Epidermal melanocyte (primary cell): Measurements from ENCODE around the gene DPF3.

Experiments used
- DNase-seq: peaks from one replicate; pipeline ENCODE4 v3.0.0; 2011; ENCODE audit warnings: low spot score; ENCODE audit not compliant: insufficient read length

DPF3 gene

DNA sequence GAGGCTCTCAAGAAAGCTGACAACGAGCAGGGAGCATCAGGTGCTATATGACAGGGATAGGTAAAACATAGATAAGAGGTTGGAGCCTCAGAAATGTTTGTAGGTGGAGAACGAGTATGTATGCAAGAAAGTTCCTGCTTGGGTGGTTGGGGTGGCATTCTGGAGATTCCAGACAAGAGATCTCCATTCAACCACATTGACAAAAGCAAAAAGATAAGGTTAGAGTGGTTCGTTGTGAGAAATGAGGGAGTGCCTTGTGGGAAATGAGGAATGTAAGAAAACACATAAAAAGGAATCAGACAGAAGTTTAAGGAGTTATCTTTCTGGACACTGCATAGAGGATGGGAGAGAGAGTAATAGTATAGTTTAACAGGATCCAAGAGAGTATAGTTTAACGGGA is 290.3 kb downstream of the DPF3 start:
- no peak for DNase-seq

DNA sequence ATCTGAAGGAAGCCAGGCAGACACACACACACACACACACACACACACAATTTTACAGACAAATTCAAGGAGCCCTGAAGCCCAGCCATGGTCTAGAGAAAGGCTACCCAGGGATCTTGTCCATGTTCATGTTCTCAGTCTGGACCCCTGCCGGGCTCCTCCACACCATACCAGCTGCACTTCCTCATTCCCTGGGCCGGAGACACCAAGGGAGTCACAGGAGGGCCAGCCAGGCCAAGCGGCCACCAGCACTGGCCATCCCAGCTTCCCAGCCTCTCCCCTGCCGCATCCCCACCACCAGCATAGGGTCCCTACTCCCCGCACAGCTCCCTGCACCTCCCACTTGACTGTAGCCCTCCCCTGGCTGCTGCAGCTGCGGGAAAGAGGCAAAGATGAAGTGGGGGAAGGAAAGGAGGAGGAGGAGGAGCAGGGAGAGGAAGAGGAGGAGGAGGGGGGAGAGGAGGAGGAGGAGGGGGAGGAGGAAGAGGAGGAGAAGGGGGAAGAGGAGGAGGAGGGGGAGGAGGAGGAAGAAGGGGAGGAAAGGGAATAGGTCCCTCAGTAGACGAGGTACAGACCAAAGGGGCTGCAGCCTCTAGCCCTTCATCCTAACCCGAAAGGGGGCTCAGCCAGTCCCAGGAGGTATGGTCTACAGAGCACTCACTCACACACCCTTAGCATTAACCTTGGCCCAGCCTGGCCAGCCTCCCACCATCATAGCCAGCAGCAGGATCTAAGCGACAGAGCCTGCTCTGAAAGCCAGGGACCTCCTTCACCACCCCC is 293.2 kb downstream of the DPF3 start:
- no peak for DNase-seq

DNA sequence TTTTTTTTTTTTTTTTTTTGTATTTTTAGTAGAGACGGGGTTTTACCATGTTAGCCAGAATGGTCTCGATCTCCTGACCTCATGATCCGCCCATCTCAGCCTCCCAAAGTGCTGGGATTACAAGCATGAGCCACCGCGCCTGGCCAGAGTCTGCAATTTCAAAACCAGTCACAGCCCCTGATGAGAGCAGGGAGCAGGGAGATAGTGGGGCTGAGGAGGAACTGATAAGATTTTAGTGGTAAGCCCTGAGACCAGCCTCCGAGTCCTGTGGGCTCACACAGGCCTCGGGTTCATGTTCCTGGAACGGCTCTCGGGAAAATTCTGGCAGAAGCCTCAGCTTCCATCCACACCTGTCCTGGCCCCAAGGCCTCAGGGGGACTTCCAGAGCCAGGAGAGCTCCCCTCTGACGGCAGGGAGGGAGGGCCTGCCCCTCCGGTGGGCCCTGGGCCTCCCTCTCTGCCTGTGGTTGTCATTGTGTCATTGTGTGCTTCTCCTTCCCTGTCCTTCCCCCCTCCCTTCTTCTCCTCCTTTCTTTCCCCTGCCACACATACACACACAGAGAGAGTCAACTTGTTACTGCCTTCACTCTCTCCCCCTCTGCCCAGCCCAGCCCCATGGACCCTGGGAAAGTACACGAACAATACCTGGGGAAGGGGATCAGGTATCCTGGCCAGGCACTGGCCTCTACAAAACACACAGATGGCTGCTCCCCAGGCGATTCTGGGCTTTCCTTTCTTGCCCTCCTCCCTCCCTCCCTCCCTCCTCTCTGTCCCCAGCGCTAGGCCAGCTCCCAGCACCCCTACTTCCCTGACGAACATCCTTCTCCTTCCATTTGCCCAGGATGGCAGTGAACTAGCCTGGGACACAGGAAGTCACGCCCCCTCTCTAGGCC is 294.1 kb downstream of the DPF3 start:
- DNase-seq: no peak

DNA sequence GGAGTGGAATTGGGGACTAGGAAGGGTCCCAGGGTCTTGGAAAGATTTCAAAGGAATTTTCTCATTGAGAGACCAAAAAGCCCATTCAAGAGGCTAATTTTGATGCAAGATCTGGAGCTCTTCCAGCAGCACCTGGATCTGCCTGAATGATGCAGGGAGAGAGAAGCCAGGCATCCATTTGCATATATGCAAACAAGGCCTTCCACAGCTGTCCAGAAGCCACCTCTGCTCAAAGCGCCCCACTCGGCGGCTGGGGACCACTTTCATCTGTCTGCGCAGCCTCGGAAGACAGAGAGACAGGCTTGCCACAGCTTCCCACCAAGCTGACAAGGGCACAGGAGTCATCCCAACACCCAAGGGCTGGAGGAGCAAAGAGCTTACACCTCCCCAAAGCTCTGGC is 295.6 kb downstream of the DPF3 start:
- DNase-seq: no peak

DNA sequence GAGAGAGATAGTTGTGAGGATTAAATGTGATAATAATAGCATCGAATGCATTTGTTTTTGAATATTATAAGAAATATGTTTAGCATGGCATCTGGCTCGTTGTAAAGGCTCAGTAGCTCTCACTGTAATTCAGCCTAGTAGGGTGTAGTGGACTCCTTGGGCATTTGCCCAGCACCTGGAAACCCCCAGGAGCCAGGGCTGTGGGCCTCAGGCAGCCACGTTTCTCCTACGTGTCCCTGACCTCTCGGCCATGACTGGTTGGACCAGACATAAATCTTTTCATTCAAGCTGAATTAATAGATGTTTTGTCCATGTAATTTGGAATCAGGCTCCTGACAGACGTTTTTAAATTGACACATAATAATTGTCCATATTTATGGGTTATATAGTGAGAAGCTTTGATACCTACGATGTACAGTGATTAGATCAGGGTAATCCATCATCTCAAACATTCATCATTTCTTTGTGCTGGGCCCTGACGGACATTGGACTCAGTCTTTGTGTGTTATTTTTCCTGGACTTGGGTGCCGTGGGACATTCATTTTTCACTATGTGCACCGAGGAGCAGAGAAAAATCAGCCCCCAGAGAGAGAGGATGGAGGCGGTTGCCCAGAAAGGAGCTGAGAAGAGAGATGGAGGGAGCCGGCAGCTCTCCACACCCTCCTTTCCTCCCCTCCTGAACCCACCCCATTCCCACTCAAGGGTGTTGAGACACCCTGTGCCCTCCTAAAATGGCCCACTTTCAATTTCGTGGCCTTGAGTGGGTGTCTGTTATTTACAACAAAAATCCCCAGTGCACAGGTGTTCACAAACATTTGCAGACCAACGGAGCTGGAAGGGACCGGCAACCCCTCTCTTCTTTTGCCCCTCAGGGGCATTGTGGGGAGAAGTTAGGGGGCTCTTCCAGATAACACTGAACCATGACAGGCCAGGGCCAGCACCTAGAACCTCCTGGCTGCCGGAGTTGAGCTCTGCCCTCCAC is 296.4 kb downstream of the DPF3 start:
- DNase-seq: no peak

DNA sequence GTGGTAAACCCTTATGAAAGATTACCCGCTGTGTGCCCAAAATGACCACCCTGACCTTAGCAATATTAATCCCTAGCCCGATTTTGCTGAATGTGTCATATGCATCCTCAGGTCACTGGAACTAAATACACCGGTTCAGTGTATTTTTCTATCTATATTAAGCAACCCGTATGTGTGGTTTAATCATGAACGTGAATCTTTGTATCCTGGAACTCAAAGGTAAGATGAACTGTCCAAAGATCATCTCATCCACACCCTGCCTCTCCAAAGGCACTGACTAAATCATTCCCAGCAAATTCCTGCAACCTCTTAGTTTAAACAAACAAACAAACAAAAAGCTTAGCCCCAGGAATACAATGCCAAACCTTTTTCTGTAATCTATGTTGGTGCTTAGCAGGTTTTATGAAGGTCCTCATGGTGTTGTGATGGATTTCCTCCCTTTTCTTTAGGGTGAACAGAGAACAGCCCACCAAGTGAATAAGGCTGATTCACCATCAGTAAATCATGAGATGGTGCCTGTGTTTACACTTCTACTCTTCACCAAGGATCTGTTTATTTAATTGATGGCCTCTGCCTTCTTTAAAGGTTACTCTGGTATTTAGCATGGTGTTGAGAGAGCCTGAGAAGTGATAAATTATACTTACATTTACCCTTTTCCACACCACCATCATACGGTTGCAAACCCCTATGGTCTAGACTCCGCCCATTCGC is 298.6 kb downstream of the DPF3 start:
- no peak for DNase-seq

DNA sequence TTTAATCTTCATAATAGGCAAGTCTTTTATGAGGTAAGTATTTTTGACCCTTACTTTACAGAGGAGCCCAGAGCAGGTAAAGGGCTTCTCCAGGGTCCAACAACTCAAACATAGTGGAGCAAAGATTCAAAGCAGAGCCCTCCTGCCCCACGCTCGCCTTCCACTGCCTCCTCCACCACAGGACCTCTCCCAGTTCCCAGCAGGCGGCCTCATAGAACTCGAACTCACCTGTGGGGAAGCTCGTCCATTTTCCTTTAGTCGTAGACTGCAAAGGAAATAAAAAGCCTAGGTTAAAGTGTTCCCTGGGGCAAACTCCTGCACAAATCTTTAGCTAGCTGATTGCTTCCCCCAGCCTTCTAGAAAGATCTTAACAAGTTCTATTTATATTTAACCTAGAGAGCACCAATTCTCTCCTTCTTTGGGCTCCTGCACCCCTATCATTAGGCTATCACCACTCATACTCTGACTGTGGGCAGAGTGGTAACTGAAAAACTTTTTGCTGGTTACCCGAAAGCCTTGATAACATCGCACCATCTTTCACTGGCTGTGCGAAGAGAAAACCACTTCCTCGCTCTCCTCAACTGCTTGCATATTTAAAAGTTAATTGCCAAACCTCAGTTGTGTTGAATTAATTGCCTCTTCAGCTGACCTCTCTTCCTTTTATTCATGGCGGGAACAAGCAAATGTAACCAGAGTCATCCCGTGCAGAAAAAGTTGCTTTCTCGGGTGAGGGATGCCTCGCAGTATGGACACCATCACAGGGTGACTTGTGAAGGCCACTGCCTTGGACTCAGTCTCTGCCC is 299.6 kb downstream of the DPF3 start:
- no peak for DNase-seq

DNA sequence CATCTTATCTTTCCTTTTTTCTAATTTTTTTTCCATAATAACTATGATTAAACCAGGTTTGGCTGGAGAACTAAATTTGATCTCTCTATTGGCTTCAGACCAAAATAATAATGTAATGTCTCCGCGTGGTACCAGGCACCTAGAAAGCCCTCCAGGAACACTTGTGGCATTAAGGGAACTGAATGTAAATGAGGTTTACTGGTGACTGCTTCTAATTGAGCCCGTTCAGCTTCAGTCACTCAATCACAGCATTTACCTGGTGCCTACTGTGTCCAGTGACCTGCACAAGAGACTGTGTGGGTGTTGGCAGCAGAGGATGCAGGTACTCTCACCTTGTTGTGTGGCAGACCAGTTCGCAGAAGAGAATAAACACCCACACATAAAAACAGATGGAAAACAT is 302.5 kb downstream of the DPF3 start:
- no peak for DNase-seq

DNA sequence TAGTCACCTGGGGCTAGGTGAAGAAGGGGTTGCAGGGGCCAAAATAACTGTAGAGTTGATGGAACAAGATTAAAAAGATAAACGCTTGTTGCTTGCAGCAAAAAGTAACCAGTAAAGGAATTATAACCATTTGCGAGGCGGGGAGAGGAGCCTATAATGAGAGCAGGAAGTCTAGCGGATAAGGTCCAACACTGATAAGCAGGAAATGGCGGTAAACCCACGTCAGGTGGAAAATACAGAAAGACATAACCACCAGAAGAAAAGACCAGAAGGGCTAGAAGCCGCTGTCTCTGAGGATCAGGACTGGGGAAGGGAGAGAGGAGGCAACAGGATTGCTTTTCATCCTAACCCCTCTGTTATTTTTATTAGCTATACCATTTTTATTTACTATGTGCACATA is 303.3 kb downstream of the DPF3 start:
- no peak for DNase-seq

DNA sequence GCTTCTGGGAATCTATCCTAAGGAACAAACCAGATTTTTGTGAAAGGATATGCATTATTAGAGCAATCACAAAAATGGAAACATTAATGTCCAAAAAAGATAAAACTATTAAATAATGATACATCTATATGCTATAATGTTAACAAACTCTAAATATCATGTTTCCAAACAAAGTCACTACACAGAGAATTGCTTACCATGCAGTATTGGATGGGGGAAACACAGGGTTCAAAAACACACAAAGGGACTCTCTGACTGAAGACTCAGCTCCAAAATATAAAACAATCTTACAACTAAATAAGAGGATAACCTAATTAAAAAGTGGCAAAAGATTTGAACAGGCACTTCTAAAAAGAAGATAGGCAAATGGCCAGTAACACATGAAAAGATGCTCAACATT is 304.2 kb downstream of the DPF3 start:
- no peak for DNase-seq

DNA sequence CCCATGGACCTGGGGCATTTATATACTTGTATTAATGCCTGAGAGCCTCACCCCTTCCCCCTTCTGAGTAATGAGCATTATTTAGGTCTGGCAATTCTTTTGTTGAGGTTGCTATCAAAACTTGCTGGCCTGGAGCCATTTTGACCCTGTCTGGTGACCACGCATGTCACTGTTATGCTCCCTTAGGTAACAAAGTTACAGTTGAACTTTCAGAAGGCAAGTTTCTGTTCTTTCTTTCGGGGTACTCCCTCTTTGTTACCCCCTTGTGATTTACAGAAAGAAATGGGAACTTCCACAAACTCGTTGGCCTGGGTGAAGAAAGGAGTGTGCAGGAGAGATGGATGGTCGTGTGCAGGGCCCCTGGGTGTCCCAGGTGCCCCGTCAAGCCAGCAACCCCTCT is 305.4 kb downstream of the DPF3 start:
- no peak for DNase-seq

DNA sequence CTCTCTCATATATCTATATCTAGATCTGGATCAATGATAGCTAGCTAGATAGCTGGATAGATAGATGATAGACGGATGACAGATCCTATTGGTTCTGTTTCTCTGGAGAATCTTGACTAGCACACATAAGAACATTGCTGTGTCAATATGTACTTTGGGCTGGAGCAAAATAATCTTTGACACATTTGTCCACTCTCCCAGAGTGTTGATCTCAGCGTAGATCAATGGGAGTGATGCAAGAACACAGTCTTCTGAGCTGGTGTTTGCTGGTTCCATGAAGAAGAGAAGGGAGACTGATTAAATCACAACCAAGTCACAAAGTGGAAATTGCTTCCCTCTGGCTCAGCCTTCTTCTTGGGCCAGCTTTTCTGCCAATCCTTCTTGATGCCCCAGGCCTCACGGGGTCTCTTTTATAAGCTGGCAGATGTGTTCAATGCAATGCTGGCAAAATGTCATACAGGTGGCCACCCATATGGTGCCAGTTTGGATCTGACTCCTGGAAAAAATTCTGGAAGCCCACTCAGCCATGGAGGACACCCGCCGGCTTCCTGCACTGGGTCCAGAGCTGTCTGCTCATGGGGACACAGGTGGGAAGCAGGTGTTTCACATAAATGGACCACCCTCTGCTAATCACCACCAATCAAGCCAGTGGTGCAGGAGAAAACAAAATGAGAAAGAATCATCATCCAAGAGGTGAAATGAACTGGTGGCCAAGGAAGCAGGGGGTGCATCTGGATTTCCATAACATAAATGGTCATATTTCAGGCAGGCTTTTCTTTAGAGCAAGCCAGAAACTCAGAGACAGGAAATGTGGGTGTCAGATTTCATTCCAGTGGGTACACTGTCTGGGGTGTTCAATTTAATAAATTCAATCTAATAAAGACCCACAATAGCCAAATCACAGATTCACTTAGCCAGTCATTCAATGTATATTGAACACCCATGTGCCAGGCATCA is 310.3 kb downstream of the DPF3 start:
- no peak for DNase-seq

DNA sequence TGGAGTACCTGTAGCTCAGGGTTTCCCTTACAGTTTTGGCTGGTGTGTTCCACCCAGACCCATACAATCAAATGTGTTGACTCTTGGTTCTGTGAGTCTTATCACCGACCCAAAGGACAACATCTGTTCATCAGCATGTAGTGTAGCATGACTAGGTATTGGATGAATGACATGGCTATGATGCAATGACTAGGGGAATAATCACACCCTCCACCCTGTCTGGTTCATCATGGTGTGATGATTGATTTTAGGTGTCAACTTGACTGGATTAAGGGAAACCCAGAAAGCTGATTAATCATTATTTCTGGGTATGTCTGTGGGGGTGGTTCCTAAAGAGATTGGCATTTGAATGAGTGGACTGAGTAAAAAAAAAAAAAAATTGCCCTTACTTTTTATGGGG is 311.3 kb downstream of the DPF3 start:
- DNase-seq: no peak

DNA sequence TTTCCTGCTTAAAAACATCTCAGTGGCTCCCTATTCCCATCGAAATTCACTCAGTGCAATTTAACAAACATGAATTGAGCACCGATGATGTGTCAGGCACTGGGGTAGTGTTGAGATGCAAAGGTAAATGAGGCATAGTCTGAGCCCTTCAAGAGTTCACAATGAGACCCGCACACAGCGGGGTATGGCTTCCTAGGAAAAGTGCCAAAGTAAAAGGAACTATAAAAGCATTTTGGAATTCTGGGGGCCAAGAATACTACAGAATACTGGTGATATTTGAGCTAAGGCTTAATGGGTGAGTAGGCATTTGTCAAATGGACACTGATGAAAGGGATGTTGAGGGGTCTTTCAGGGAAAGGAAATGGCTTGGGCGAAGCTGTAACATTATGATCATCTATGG is 315.4 kb downstream of the DPF3 start:
- no peak for DNase-seq

DNA sequence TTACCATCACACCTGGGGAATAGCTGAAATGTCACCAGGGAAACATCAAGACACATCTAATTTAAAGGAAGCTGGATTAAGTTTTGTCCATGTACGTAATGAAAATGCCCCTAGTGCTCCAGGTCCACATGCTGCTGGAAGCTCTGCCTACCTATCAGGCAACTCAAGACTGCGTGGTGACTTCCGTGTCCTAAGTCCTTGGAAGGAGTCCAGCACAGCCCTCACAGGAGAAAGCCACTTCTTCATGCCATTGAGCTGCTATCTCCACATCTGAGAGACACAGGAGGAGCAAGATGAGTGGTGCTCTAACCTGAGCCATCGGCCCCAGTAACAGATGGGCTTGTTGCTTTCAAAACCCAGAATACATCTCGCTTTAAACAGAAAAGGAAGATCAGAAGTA is 316.4 kb downstream of the DPF3 start:
- no peak for DNase-seq

DNA sequence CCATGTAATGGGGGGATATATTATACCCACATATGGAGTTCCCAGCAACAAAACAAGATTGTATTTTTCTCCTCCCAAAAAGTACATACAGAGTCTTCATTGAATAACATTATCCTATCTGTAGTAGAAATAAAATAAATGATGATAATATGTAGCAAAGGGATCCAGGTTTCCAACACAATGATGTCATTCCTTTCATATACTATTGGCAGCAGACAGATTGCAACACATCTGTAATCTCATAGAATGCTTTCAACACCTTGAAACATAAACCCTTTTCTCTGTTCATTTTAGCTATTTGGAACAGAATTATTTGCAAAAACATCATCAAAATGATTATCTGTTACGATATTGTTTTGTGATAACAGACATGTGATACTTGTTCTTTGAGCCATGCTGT is 317.6 kb downstream of the DPF3 start:
- no peak for DNase-seq

DNA sequence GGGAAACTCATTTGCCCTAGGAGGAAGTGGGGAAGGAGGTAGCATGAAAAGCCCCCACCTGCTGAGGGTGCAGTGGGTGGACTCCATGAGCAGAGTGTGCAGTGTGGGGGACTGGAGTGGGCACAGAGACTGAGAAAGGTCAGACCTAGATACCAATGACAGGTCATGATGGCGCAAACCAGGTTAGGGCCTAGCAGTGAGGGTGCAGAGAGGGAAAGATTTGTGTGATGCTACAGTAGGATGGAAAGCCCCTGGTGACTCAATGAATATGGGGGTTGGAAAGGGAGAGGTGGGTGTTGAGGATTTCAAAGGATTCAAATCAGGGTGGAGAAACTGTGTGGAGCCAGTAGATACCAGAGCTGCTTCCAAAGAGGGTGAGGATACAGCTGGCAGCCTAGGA is 319.2 kb downstream of the DPF3 start:
- no peak for DNase-seq

DNA sequence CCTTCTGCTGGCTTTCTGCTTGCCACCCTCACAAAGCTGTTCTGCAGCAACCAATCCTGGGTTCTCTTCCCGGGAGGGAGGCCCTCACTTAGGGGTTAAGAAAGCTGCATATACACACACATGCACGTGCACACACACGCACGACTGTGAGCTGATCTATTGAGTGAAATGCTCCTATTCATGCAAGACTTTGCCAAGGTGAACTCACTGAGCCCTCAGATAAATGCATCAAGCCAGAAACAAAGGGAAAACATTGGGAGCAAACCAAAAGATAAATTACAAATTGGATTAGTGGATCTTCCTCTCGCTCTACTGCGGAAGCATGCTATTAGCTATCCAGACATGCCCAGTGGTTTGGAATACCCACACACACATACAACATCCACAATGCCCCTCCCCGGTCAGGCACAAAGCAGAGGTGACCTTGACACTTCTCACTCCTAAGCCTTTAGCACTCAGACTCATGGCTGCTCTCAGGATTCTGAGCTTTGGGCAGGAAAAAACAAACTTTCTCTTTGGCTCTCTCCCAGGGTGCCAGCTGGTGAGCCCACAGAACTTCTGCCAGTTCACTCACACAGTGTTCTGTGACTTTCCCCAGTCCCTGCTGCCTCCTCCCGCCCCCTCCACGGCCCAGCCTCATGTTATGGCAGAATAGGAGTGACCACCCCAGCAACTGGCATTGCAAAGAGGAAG is 320.0 kb downstream of the DPF3 start:
- DNase-seq: no peak
